OCI-LY3 (cell line): ENCODE results near the gene NDFIP2.

ENCODE experiments used
- CTCF ChIP-seq: fragments of 200-600, 300-600 bp; sonication (generic); IDR thresholded peaks from 2 replicates; pipeline ENCODE4 v1.5.1; 2014; ENCODE audit warnings: antibody characterized with exemption, low read length, low read depth
- EZH2phosphoT487 ChIP-seq: fragments of 200-600 bp; shearing (Covaris generic); IDR thresholded peaks from 2 replicates; pipeline ENCODE4 v1.6.1; 2018; ENCODE audit warnings: antibody characterized with exemption, mixed run types, low read depth

GRCh38 chr13:79508224-79508961 lies 27.4 kb downstream of the NDFIP2 start:
- TF ChIP-seq EZH2phosphoT487, result no peak
- TF ChIP-seq CTCF, result no peak
